Activated CD4-positive, alpha-beta T cell treated with anti-CD3 and anti-CD28 coated beads, Interleukin-2, amount 50 U/mL, for 48 hours (primary cell): ENCODE results near the gene WDR73.
"Not testable (repeated sequence)": the region's sequence is repeated elsewhere in the genome, so short reads cannot be mapped to it uniquely, and the experiment has no call there.

Experiments
- DNase-seq, 2 experiments: peaks; one replicate each; pipeline ENCODE4 v3.0.0-alpha.2; 2020

WDR73 gene

DNA sequence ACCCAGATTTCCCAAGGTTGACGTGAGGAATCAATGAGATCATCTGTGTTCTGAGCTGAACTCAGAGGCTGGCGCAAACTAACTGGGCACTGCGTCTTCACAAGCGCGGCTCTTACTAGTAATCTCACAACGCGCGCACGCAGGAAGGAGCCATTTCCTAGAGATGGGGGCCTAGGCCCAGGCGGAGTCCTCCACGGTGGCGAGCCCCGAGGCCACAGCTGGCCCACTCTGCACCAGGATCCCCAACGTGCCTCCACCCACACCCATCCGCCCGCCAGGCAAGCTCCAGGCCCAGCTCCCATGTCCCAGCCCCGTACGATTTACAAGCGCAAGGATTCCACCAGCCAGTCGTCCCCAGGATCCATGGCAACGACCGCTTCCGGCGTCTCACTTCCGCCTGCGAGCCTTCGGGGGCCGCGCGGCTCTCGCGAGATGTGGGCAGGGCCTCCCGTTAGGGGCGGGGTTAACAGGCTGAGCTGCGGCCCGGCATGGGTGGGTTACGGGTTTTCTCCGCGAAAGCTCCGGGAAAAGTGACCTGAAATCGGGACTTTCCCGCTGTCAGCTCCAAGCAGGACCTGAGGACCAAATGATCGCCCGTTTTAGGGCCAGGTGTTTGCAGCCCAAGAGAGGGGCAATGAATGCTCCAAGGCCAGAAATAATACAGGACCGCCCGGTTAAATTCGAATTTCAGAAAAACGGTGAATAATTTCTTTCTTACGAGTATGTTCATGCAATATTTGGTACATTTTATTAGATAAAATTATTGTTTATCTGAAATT is at the start of gene WDR73:
Gene WDR73, minus strand, starts transcription at position 374 of the 779 bp plus-strand sequence. Its CDS starts 9 bp downstream, at position 365.
- peak; percentile 97 to 98 for DNase-seq

DNA sequence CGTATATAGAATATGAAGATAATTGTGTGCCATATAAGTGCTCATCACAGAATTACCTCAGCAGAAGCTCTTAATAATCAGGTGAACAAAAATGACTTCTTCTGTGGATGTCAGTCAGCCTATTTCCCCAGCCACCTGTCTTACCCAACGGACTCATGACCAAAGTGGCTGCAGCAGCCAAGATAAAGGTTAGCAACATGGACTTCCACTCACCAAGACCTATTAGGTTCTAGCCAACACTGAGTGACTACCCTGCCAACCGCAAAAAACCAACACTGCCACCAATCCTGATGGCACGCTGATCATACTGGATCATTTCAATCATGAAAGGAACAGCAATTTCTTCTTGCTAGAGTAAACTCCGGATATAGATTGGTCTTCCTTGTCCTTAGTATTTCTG is 49.7 kb upstream of the WDR73 start:
- no peak for DNase-seq

DNA sequence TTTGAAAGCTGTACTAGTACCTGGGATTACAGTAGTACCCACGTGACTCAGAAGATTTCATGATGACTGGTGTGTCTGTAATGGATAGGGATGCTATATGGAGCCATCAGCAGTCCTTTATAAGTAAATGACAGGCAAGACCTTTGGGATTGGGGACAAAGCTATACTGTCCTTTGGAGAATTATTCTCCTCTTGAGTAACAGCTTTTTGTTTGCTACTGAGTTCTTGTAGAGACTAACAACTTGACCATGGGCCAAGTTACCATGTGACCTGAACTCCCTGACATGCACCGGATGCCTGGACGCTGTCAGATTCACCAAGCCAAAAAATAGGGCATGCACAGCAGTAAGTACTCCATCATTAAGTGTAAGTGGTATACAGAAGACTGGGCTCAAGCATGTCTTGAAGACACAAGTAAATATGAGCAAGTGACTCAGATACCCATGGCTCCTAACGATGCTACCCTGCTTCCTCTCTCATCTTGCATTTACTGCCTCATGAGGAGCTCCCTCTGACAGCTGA is 48.9 kb upstream of the WDR73 start:
- no peak for DNase-seq

DNA sequence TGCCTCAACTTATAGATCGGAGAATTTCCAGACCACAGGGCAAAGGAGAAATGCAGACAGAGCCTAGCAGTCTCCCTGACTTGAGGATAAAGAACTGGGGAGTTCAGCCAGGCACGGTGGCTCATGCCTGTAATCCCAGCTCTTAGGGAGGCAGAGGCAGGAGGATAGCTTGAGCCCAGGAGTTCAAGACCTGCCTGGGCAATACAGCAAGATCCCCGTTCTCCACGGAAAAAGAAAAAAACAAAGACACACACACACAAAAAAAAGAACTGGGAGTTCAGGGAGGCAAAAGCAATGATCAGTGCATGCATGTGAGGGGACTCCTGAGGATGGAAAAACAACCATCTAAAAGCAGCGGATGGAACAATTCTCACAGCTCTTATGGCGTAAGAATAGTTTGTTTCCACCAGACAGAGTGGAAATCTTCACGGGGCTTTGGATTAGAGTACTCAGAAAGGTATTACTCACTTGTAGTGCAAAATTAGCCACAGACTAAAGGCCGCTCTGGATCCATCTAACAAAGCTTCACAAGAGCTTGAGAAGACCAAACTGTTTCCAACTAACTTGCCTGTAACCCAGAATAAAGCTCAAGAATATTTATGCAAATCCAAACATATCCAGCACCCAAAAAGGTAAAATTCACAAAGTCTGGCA is 45.6 kb upstream of the WDR73 start:
- no peak for DNase-seq

DNA sequence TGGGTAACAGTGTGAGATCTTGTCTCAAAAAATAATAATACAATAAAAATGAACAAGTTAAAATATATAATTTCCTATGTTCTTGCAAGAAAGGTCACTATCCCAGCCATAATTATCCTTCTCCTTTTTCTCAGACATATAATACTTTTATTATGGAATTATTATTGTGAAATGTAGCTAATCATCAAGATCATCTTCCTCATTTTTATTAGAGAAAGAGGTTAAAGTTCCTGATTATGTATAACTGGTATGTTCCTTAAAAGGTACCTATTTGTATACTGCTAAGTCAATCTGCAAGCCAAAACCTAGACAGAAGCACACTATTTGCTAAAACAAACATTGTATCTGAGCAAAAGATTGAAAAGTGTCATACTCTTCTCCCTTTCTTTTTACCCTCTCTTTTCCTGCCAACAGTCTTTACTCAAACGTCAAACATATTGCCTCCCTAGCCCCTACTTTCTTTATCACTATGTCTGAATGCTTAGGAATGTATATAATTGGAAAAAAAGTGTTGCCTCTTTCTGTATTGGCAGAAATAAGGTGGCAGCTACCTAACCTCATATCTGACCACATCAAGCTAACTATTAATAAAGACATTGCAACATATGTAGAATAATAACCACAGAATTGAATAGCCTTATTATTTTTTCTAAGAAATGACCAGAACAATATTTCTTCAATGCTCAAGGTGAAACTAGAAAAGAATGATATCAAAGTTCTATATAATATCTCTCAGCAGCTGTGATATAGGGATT is 43.3 kb upstream of the WDR73 start:
- DNase-seq: no peak

GRCh38 chr15:84696757-84697156 is 42.7 kb upstream of the WDR73 start:
- no peak for DNase-seq

- no peak for DNase-seq
These were observed 36.3 kb upstream of the WDR73 start for GRCh38 chr15:84690342-84690741.

DNA sequence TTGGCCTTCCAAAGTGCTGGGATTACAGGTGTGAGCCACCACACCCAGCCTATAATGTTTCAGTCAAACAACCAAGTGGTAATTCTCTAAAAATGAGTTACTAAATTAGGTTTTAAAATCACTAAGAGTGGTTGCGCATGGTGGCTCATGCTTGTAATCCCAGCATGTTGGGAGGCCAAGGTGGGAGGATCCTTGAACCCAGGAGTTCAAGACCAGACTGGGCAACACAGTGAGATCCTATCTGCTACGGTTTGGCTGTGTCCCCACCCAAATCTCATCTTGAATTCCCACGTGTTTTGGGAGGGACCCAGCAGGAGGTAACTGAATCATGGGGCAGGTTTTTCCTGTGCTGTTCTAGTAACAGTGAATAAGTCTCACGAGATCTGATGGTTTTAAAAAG is 35.8 kb upstream of the WDR73 start:
- no peak for DNase-seq

GRCh38 chr15:84686446-84686845 is 32.4 kb upstream of the WDR73 start:
- not testable (repeated sequence) for DNase-seq

DNA sequence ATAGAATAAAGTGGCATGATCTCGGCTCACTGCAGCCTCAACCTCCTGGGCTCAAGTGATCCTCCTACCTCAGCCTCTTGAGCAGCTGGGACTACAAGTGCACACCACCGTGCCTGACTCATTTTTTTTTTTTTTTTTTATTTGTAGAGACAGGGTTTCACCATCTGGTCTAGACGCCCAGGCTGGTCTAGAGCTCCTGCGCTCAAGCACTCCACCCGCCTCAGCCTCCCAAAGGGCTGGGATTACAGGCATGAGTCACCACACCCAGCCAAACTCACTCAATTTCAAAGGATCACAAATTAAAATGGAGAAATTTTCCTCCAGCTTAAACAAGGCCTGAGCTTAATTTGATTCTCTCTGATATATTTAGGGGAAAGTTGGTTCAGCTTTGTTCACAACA is 31.2 kb upstream of the WDR73 start:
- no peak for DNase-seq

DNA sequence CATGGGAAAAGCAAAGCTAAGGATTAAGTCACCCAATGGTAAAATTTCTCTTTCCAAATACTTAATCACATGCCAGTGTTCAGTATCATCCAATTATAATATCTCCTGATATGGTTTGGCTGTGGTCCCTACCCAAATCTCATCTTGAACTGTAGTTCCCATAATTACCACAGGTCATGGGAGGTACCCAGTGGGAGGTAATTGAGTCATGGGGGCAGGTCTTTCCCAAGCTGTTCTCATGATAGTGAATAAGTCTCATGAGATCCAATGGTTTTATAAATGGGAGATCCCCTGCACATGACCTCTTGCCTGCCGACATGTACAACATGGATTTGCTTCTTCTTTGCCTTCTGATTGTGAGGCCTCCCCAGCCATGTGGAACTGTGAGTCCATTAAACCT is 30.0 kb upstream of the WDR73 start:
- no peak for DNase-seq

DNA sequence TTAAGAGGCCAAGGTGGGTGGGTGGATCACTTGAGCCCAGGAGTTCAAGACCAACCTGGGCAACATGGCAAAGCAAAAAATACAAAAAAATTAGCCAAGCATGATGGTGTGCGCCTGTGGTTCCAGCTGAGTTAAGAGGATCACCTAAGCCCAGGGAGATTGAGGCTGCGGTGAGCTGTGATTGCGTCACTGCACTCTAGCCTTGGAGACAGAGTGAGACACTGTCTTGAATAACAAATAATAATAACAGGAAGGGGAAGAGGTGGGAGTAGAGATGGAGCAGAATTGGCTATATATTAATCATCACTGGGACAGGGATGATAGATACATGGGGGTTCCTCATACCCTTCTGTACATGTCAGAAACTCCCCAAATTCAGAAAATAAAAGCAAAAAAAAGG is 27.7 kb upstream of the WDR73 start:
- DNase-seq: peak; percentile 51 to 67

GRCh38 chr15:84671211-84671610 is 17.1 kb upstream of the WDR73 start:
- DNase-seq: no peak

DNA sequence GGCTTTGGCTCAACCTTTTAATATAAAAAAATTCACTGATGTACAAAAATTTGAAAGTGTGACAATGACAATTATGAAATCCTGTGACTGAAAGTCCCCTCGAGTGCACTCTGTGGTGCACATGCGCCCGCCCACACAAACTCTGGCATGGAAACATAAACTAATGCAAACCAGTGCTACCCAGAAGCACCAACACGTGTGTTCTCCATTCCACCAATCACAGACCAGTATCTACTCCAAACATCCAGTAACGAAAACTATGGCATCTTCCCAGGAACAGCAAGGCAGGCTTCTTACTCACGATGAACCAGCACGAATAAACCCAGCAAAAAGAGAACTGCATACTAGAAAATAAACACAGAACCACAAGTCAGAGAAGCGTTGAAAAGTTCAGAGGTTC is 15.6 kb upstream of the WDR73 start:
- peak; percentile 61 to 67 for DNase-seq

DNA sequence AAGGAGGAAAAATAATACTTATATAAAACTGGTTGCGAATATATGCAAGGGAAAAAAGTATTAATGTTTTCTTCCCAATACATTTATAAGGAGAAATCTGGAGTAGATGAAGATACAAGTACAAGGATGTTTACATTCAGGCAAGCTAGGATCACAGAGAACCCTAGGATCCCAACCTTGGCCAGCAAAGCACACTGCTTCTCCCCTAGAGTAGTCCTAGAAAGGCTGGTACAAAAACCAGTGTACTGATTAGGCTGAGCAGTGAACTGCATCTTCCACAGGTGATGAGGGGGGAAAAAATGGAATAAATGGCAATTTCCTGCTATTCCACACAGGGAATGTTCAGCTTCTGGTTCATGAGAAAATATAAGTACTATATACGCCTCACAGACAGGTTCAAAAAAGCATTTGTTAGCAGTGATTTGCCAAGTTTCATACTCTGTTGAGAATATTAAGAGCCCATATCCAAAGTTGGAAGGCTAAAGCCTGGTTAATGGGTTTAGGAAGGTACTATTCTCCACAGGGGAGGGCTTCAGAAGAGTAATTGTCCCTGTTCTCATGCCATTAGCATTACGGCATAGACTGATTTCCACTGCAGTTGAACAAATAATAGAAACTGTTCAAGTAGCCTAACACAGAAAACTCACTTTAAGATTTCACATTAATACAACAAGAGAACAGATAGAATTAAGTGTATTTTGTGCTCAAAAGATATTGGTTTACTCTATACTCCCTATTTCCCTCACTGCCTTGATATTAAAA is 14.3 kb upstream of the WDR73 start:
- DNase-seq: no peak

DNA sequence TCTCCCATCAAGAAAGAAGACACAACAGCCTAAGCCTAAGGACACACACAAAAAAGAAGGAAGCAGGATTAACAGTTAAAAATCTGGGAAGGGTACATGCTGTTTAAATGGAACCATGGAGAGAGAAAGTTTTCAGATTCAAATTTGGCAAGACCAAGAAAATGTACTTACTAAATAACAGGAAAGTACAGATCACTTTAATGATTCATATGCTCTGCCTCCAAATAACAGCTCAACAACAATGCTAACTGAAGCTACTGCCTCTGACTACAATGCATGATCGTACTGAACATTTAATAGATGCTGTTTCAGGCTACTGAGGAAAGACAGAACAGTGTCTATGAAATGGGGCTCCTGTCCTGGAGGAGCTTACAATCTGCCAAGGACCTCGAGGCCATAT is 12.3 kb upstream of the WDR73 start:
- DNase-seq: no peak

DNA sequence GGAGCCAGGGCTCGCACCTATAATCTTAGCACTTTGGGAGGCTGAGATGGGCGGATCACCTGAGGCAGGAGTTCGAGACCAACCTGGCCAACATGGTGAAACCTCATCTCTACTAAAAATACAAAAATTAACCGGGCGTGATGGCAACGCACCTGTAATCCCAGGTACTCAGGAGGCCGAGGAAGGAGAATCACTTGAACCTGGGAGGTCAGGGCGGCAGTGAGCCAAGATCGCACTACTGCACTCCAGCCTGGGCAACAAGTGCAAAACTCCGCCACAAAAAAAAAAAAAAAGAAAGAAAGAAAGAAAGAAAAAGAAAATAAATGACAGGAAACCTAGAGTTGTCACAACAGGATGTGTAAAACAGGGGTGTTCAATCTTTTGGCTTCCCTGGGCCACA is 6.9 kb upstream of the WDR73 start:
- DNase-seq: no peak

- DNase-seq: no peak
These were observed 6.1 kb upstream of the WDR73 start for GRCh38 chr15:84659904-84660781.

- no peak for DNase-seq
These were observed 4.8 kb upstream of the WDR73 start for GRCh38 chr15:84658788-84659411.

- DNase-seq: peak; percentile 81 to 84
These were observed 4.2 kb upstream of the WDR73 start, which contains the start of gene NMB for GRCh38 chr15:84658080-84658787. TSS of gene NMB (minus strand) at chr15:84658199. CDS start at chr15:84658152, 47 bp downstream.

DNA sequence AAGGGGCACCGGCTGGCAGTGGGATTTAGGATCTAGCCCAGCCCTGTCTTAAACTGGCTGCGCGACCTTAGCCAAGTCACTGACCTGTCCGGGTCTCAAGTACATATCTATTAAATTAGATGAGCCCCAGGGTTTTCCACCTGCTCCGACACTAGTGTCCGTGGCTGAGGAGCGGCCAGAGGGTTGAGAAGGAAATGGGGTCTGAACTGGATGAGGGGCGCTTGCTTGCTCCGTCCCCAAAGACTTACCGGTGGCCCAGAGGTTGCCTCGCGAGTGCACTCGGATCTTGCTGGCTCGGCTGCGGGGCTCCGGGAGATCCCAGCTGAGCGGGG is 3.6 kb upstream of the WDR73 start:
- DNase-seq: no peak
